A549 (cell line): ENCODE measurements around the gene PAQR5.

Source experiments
- EP300 ChIP-seq, 2 experiments: fragments of >200 bp; sonication (Bioruptor Twin); formaldehyde crosslinking; IDR thresholded peaks; 2 replicates in 1 of 2; 3 replicates in 1 of 2; pipeline ENCODE4 v1.6.1; 2016 to 2017
- RAD21 ChIP-seq, 2 experiments: fragments of >200 bp in 1 of 2; sonication (Bioruptor Twin) in 1 of 2; formaldehyde crosslinking in 1 of 2; IDR thresholded peaks in 1 of 2; conservative IDR thresholded peaks in 1 of 2; 2 replicates in 1 of 2; 3 replicates in 1 of 2; pipeline ENCODE4 v1.6.1; 2012 to 2018; ENCODE audit warnings: inconsistent platforms in 1 of 2
- TF ChIP-seq, protein P1 (sequence below): IDR thresholded peaks from 2 replicates; pipeline ENCODE4 v1.6.1; 2012
- TF ChIP-seq, protein P2 (sequence below): fragments of >200 bp; sonication (Bioruptor Twin); formaldehyde crosslinking; IDR thresholded peaks from 3 replicates; pipeline ENCODE4 v1.5.1; 2016
- TF ChIP-seq, protein P3 (sequence below): fragments of 150-350 bp; IDR thresholded peaks from 2 replicates; pipeline ENCODE4 v1.6.1; 2014; ENCODE audit warnings: low read depth, mild to moderate bottlenecking, low read length
- TF ChIP-seq, protein P4 (sequence below): IDR thresholded peaks from 2 replicates; pipeline ENCODE4 v1.6.1; 2012; ENCODE audit warnings: low read depth, borderline replicate concordance

DNA sequence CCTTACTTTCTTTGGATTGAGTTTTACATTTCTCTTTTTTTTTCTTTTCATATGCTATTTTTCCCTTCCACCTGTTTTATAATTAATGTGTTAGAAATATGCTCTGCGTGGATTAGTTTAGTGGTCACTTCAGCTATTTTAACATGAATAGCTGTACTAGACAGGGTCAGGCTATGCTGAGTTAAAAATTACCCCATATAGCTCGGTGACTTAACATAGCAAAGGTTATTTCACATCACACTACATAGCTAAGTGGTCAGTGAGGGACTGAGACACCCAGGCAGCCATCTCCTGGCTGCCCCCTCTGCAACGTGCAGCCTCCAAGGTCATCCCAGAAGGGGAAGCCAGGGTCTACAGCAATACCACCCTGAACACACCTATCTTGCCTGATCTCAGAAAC, 68.5 kb downstream of the PAQR5 start:
- TF ChIP-seq, protein P1, sequence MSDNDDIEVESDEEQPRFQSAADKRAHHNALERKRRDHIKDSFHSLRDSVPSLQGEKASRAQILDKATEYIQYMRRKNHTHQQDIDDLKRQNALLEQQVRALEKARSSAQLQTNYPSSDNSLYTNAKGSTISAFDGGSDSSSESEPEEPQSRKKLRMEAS = no peak
- TF ChIP-seq, protein P2, sequence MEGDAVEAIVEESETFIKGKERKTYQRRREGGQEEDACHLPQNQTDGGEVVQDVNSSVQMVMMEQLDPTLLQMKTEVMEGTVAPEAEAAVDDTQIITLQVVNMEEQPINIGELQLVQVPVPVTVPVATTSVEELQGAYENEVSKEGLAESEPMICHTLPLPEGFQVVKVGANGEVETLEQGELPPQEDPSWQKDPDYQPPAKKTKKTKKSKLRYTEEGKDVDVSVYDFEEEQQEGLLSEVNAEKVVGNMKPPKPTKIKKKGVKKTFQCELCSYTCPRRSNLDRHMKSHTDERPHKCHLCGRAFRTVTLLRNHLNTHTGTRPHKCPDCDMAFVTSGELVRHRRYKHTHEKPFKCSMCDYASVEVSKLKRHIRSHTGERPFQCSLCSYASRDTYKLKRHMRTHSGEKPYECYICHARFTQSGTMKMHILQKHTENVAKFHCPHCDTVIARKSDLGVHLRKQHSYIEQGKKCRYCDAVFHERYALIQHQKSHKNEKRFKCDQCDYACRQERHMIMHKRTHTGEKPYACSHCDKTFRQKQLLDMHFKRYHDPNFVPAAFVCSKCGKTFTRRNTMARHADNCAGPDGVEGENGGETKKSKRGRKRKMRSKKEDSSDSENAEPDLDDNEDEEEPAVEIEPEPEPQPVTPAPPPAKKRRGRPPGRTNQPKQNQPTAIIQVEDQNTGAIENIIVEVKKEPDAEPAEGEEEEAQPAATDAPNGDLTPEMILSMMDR = no peak
- TF ChIP-seq EP300 (IDR thresholded peaks at IDR 0.05) (no peak), RAD21 (conservative IDR thresholded peaks at IDR 0.05 in 1 of 2, IDR thresholded peaks at IDR 0.05 in 1 of 2) (no peak)
- TF ChIP-seq, protein P3, sequence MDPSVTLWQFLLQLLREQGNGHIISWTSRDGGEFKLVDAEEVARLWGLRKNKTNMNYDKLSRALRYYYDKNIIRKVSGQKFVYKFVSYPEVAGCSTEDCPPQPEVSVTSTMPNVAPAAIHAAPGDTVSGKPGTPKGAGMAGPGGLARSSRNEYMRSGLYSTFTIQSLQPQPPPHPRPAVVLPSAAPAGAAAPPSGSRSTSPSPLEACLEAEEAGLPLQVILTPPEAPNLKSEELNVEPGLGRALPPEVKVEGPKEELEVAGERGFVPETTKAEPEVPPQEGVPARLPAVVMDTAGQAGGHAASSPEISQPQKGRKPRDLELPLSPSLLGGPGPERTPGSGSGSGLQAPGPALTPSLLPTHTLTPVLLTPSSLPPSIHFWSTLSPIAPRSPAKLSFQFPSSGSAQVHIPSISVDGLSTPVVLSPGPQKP = no peak
- TF ChIP-seq, protein P4, sequence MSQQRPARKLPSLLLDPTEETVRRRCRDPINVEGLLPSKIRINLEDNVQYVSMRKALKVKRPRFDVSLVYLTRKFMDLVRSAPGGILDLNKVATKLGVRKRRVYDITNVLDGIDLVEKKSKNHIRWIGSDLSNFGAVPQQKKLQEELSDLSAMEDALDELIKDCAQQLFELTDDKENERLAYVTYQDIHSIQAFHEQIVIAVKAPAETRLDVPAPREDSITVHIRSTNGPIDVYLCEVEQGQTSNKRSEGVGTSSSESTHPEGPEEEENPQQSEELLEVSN = no peak
